Measurements from ENCODE around the gene SAMD11. TPM values are rescaled to one million over a fixed set of nuclear protein-coding genes. Genes with fewer than 3 reads are reported as not detected.

The SAMD11 gene
- total and polyA plus RNA-seq, 2 donors (not counting 1 experiment from before 2014, with no cell fraction given): not detected

GRCh38 chr1:918843-919242 is 4.9 kb upstream of the SAMD11 start:
- Mint-ChIP-seq H3K27ac (no peak overlapping the region), H3K4me3 (no peak overlapping the region), H3K9me3 (ENCODE audit: insufficient read depth) (no peaks in the 10 kb centered on the region), H3K4me1 (peaks cover 18% of the 10 kb centered on the region), H3K27me3 (peaks cover 42% of the 10 kb centered on the region)
- POLR2A ChIA-PET: no interaction called here
- no peak overlapping the region for H3K4me2 ChIP-seq (replicated peaks; ENCODE audit: low read depth, low read length, poor library complexity, severe bottlenecking)
- DNase-seq (no peak), ATAC-seq (ENCODE audit: low read depth) (no peak)
- H3K9ac ChIP-seq (ENCODE audit: low read length): no peak overlapping the region
- intact Hi-C loops (cut with micrococcal nuclease): no loop called here
- CTCF ChIA-PET: interaction anchor here (1.6 kb wide), 1 partner anchor 13 kb away, joined by 3 read pairs; no protein-coding TSS in a partner anchor
- peaks cover 0 to 66% (median 33%) of the 10 kb centered on the region in 4 experiments for H3K27me3 ChIP-seq (replicated peaks in 1 of 4; ENCODE audit: control extremely low read depth in 1 of 4, control insufficient read depth in 3 of 4, insufficient read depth in 4 of 4, low read length in 3 of 4)
- H4K20me1 ChIP-seq (ENCODE audit: control insufficient read depth, insufficient read depth, low read length, poor library complexity, severe bottlenecking): no peaks in the 10 kb centered on the region
- peaks cover 23 to 32% of the 10 kb centered on the region in 2 donors for H3K4me1 ChIP-seq (ENCODE audit: control insufficient read depth in 2 of 2, insufficient read depth in 2 of 2, low read length in 2 of 2)
- 93% methylated on average over 6 of the region's 6 CpGs for WGBS (ENCODE audit: insufficient coverage)
- H3K79me2 ChIP-seq (ENCODE audit: control insufficient read depth, insufficient read depth, low read length): no peaks in the 10 kb centered on the region
- H3K4me3 ChIP-seq (ENCODE audit: control extremely low read depth in 1 of 5, extremely low read depth in 1 of 5, insufficient read depth in 1 of 5, low read depth in 2 of 5, low read length in 4 of 5): no peak overlapping the region
- H3K36me3 ChIP-seq (replicated peaks in 1 of 2; ENCODE audit: control extremely low read depth in 1 of 2, control insufficient read depth in 1 of 2, extremely low read depth in 1 of 2, insufficient read depth in 2 of 2, low read length in 1 of 2): no peaks in the 10 kb centered on the region
- TF ChIP-seq, protein P1, sequence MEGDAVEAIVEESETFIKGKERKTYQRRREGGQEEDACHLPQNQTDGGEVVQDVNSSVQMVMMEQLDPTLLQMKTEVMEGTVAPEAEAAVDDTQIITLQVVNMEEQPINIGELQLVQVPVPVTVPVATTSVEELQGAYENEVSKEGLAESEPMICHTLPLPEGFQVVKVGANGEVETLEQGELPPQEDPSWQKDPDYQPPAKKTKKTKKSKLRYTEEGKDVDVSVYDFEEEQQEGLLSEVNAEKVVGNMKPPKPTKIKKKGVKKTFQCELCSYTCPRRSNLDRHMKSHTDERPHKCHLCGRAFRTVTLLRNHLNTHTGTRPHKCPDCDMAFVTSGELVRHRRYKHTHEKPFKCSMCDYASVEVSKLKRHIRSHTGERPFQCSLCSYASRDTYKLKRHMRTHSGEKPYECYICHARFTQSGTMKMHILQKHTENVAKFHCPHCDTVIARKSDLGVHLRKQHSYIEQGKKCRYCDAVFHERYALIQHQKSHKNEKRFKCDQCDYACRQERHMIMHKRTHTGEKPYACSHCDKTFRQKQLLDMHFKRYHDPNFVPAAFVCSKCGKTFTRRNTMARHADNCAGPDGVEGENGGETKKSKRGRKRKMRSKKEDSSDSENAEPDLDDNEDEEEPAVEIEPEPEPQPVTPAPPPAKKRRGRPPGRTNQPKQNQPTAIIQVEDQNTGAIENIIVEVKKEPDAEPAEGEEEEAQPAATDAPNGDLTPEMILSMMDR (IDR thresholded peaks at IDR 0.05): no peak
- TF ChIP-seq EZH2 (IDR thresholded peaks at IDR 0.05; ENCODE audit: borderline replicate concordance, insufficient read depth, low read depth, low read length, poor library complexity, severe bottlenecking): no peak
- H3K27ac ChIP-seq (ENCODE audit: low read length in 2 of 2): no peak overlapping the region
- H2AFZ ChIP-seq (ENCODE audit: insufficient read depth, low read depth, low read length, poor library complexity, severe bottlenecking): no peak overlapping the region
- peaks cover 0 to 18% (median 0%) of the 10 kb centered on the region in 3 donors for H3K9me3 ChIP-seq (ENCODE audit: control extremely low read depth in 1 of 3, control insufficient read depth in 2 of 3, insufficient read depth in 1 of 3, low read length in 2 of 3)

- CTCF ChIA-PET: interaction anchor here (1.6 kb wide), 1 partner anchor 14 kb away, joined by 3 read pairs; no protein-coding TSS in a partner anchor
- POLR2A ChIA-PET: no interaction called here
- intact Hi-C loops (cut with micrococcal nuclease): no loop called here
These were observed 4.4 kb upstream of the SAMD11 start for GRCh38 chr1:919271-919872.

More at GRCh38 chr1:919271-919872, 4.4 kb upstream of the SAMD11 start:
- H3K4me1 ChIP-seq (ENCODE audit: control insufficient read depth in 2 of 2, insufficient read depth in 2 of 2, low read length in 2 of 2): peaks cover 23 to 32% of the 10 kb centered on the region in 2 donors
- no peaks in the 10 kb centered on the region for H3K79me2 ChIP-seq (ENCODE audit: control insufficient read depth, insufficient read depth, low read length)
- no peak for DNase-seq
- H3K36me3 ChIP-seq (replicated peaks in 1 of 2; ENCODE audit: control extremely low read depth in 1 of 2, control insufficient read depth in 1 of 2, extremely low read depth in 1 of 2, insufficient read depth in 2 of 2, low read length in 1 of 2): no peaks in the 10 kb centered on the region
- H3K4me3 Mint-ChIP-seq: no peak overlapping the region
- H3K4me3 ChIP-seq (ENCODE audit: control extremely low read depth in 1 of 5, extremely low read depth in 1 of 5, insufficient read depth in 1 of 5, low read depth in 2 of 5, low read length in 4 of 5): no peak overlapping the region
- WGBS (ENCODE audit: insufficient coverage): 95% methylated on average over 24 of the region's 29 CpGs
- no peaks in the 10 kb centered on the region for H3K9me3 Mint-ChIP-seq (ENCODE audit: insufficient read depth)
- no peak overlapping the region for H3K27ac Mint-ChIP-seq
- H3K4me1 Mint-ChIP-seq: peaks cover 18% of the 10 kb centered on the region
- peaks cover 0 to 65% (median 33%) of the 10 kb centered on the region in 4 experiments for H3K27me3 ChIP-seq (replicated peaks in 1 of 4; ENCODE audit: control extremely low read depth in 1 of 4, control insufficient read depth in 3 of 4, insufficient read depth in 4 of 4, low read length in 3 of 4)
- H4K20me1 ChIP-seq (ENCODE audit: control insufficient read depth, insufficient read depth, low read length, poor library complexity, severe bottlenecking): no peaks in the 10 kb centered on the region
- ATAC-seq (ENCODE audit: low read depth): no peak
- H3K4me2 ChIP-seq (replicated peaks; ENCODE audit: low read depth, low read length, poor library complexity, severe bottlenecking): no peak overlapping the region
- H3K9ac ChIP-seq (ENCODE audit: low read length): no peak overlapping the region
- no peak overlapping the region for H3K27ac ChIP-seq (ENCODE audit: low read length in 2 of 2)
- TF ChIP-seq EZH2 (IDR thresholded peaks at IDR 0.05; ENCODE audit: borderline replicate concordance, insufficient read depth, low read depth, low read length, poor library complexity, severe bottlenecking): no peak
- TF ChIP-seq, protein P1 (IDR thresholded peaks at IDR 0.05): no peak
- H3K27me3 Mint-ChIP-seq: peaks cover 42% of the 10 kb centered on the region
- peaks cover 0 to 18% (median 0%) of the 10 kb centered on the region in 3 donors for H3K9me3 ChIP-seq (ENCODE audit: control extremely low read depth in 1 of 3, control insufficient read depth in 2 of 3, insufficient read depth in 1 of 3, low read length in 2 of 3)
- no peak overlapping the region for H2AFZ ChIP-seq (ENCODE audit: insufficient read depth, low read depth, low read length, poor library complexity, severe bottlenecking)
